ENCODE data around the gene TPCN1. TPM values are rescaled to one million over a fixed set of nuclear protein-coding genes. Genes with fewer than 3 reads are reported as not detected.

The TPCN1 gene
- total and polyA plus RNA-seq, 2 of the 8 experiments (the other 6 are each of a cell fraction or from before 2014, with no cell fraction given): 14.9 to 21.4 TPM

- POLR2A ChIA-PET (ENCODE audit: partially characterized antibody): interaction anchor here (0.6 to 2.5 kb wide), 3 partner anchors 8 to 193 kb away, joined by 3 to 8 read pairs (median 4); partner anchors contain the start of gene SLC8B1
- no peak overlapping the region for H2AFZ ChIP-seq (ENCODE audit: low read length)
- DNase-seq (ENCODE audit: low read depth in 1 of 2, low spot score in 2 of 2) (no peak), FAIRE-seq (no peak)
- H2BK5ac ChIP-seq (ENCODE audit: low read depth, low read length): no peak overlapping the region
- 81% methylated on average over 2 of the region's 2 CpGs; no CpG with 5 or more reads in 1 of the 2 experiments for WGBS, 2 experiments (ENCODE audit: extremely low coverage in 1 of 2, insufficient coverage in 1 of 2, insufficient read length in 1 of 2, insufficient replicate concordance in 2 of 2, low coverage in 1 of 2, low lambda C conversion rate in 2 of 2, missing lambda C conversion rate in 1 of 2)
- peaks cover 0 to 8% (median 5%) of the 10 kb centered on the region in 4 experiments; a peak in 5 of 7 replicates for H3K4me1 ChIP-seq (replicated peaks in 1 of 4; ENCODE audit: control insufficient read depth in 3 of 4, insufficient read depth in 4 of 4, low read length in 3 of 4)
- no peak overlapping the region for H3K23ac ChIP-seq (ENCODE audit: insufficient read length)
- no peak overlapping the region for H2BK120ac ChIP-seq (replicated peaks; ENCODE audit: low read depth, low read length)
- H3K4me2 ChIP-seq (ENCODE audit: insufficient read depth in 1 of 2, low read depth in 2 of 2, low read length in 2 of 2): no peak overlapping the region
- no peak overlapping the region for H3K27ac ChIP-seq (ENCODE audit: low read depth, low read length)
- H3K79me1 ChIP-seq (ENCODE audit: low read depth, low read length): no peaks in the 10 kb centered on the region
- H2AK5ac ChIP-seq (ENCODE audit: low read depth, low read length): no peak overlapping the region
- no peaks in the 10 kb centered on the region for H3K27me3 ChIP-seq (replicated peaks in 1 of 4; ENCODE audit: control insufficient read depth in 3 of 4, extremely low read depth in 1 of 4, insufficient read depth in 3 of 4, low read length in 3 of 4)
- H3K9ac ChIP-seq (replicated peaks in 1 of 4; ENCODE audit: extremely low read depth in 1 of 4, low read depth in 3 of 4, low read length in 3 of 4): no peak overlapping the region
- no peaks in the 10 kb centered on the region for H3K79me2 ChIP-seq (ENCODE audit: control insufficient read depth in 1 of 2, insufficient read depth in 2 of 2, low read length in 2 of 2)
- CTCF ChIA-PET (ENCODE audit: partially characterized antibody): interaction anchor here (0.7 to 1.8 kb wide), 5 partner anchors 8 to 346 kb away, joined by 3 to 6 read pairs (median 3); no protein-coding TSS in a partner anchor
- H3K14ac ChIP-seq (ENCODE audit: insufficient read length): no peak overlapping the region
- H3K23me2 ChIP-seq (ENCODE audit: low read depth, low read length): no peaks in the 10 kb centered on the region
- TF ChIP-seq PHF8 (conservative IDR thresholded peaks at IDR 0.05; ENCODE audit: low read depth, low read length): no peak
- TF ChIP-seq SAP30 (IDR thresholded peaks at IDR 0.05; ENCODE audit: insufficient read depth, insufficient replicate concordance, low read length): no peak
- no peak for TF ChIP-seq GTF2F1 (IDR thresholded peaks at IDR 0.05; ENCODE audit: borderline replicate concordance, low read depth, low read length)
- no peak overlapping the region for H3K18ac ChIP-seq (ENCODE audit: extremely low read depth, low read length)
- H3K36me3 ChIP-seq (ENCODE audit: control insufficient read depth in 2 of 4, insufficient read depth in 4 of 4, low read length in 3 of 4): no peaks in the 10 kb centered on the region
- no peak overlapping the region for H2BK20ac ChIP-seq (ENCODE audit: low read length)
- H3K4ac ChIP-seq (replicated peaks; ENCODE audit: insufficient read length, low read depth, low read length): no peak overlapping the region
- H2BK15ac ChIP-seq (ENCODE audit: low read length): no peak overlapping the region
- no peak overlapping the region for H4K91ac ChIP-seq (replicated peaks; ENCODE audit: insufficient read length, low read length)
- H4K5ac ChIP-seq (ENCODE audit: insufficient read length, low read depth, low read length): no peak overlapping the region
- no peaks in the 10 kb centered on the region for H4K20me1 ChIP-seq (replicated peaks in 1 of 2; ENCODE audit: control insufficient read depth in 1 of 2, insufficient read depth in 2 of 2, low read length in 2 of 2)
- H3K9me3 ChIP-seq (ENCODE audit: insufficient read depth in 2 of 2, low read depth in 1 of 2, low read length in 1 of 2): no peaks in the 10 kb centered on the region
- H3K56ac ChIP-seq (replicated peaks; ENCODE audit: insufficient read length, low read depth, low read length): no peak overlapping the region
- no peak overlapping the region for H3K4me3 ChIP-seq (ENCODE audit: extremely low read depth in 1 of 4, insufficient read depth in 2 of 4, low read depth in 3 of 4, low read length in 4 of 4)
- no peak overlapping the region for H4K8ac ChIP-seq (ENCODE audit: extremely low read depth, insufficient read depth, low read length)
- H2BK12ac ChIP-seq (ENCODE audit: low read depth, low read length): no peak overlapping the region
Observed at GRCh38 chr12:113347892-113348291, 126.6 kb downstream of the TPCN1 start.

Small RNA genes lying within 50 kb of the gene (microRNA-seq; reads per million reads assigned to microRNA genes)
- 0 reads per million in 2 experiments for gene MIR6762 (ENCODE audit: borderline microRNAs expressed in 2 of 2, borderline number of aligned reads in 2 of 2, borderline replicate concordance in 1 of 2)

Small RNA genes lying within 50 kb of the gene (small RNA-seq; reads per million reads assigned to genes)
- gene MIR6762 (ENCODE audit: insufficient read depth) (0.51 reads per million), gene RF00019 (ENCODE audit: insufficient read depth) (not detected)

Other genes with a start within 250 kb of the TPCN1 start
- gene OAS2, start 242.9 kb upstream of the TPCN1 start, total RNA-seq (2021; fragmentation: NEBNext Ultra II Directional; extraction: Animal tissue kit (Norgen Biotek cat#: 25700)): not detected in 2 replicates
- 0.06 TPM in 1 of 2 replicates, not detected in the other for gene OAS2, start 242.9 kb upstream of the TPCN1 start, polyA plus RNA-seq (2011; rRNA removed)
- gene DTX1, start 164.7 kb upstream of the TPCN1 start, total RNA-seq (2021; fragmentation: NEBNext Ultra II Directional; extraction: Animal tissue kit (Norgen Biotek cat#: 25700)): 6.9 and 8.6 TPM in 2 replicates
- gene DTX1, start 164.7 kb upstream of the TPCN1 start, polyA plus RNA-seq (2011; rRNA removed): 4.7 and 7.0 TPM in 2 replicates
- 5.0 and 6.4 TPM in 2 replicates for gene RASAL1, start 85.7 kb upstream of the TPCN1 start, total RNA-seq (2021; fragmentation: NEBNext Ultra II Directional; extraction: Animal tissue kit (Norgen Biotek cat#: 25700))
- gene RASAL1, start 85.7 kb upstream of the TPCN1 start, polyA plus RNA-seq (2011; rRNA removed): 3.7 and 5.9 TPM in 2 replicates
- 0.56 TPM in 1 of 2 replicates, not detected in the other for gene CFAP73, start 71.7 kb upstream of the TPCN1 start, total RNA-seq (2021; fragmentation: NEBNext Ultra II Directional; extraction: Animal tissue kit (Norgen Biotek cat#: 25700))
- gene CFAP73, start 71.7 kb upstream of the TPCN1 start, polyA plus RNA-seq (2011; rRNA removed): 0.45 and 0.80 TPM in 2 replicates
- 112 and 113 TPM in 2 replicates for gene DDX54, start 36.0 kb upstream of the TPCN1 start, total RNA-seq (2021; fragmentation: NEBNext Ultra II Directional; extraction: Animal tissue kit (Norgen Biotek cat#: 25700))
- gene DDX54, start 36.0 kb upstream of the TPCN1 start, polyA plus RNA-seq (2011; rRNA removed): 64.9 and 98.5 TPM in 2 replicates
- 25.8 and 26.4 TPM in 2 replicates for gene RITA1, start 35.7 kb upstream of the TPCN1 start, total RNA-seq (2021; fragmentation: NEBNext Ultra II Directional; extraction: Animal tissue kit (Norgen Biotek cat#: 25700))
- gene RITA1, start 35.7 kb upstream of the TPCN1 start, polyA plus RNA-seq (2011; rRNA removed): 24.1 and 31.0 TPM in 2 replicates
- gene SLC8B1, start 113.6 kb downstream of the TPCN1 start, total RNA-seq (2021; fragmentation: NEBNext Ultra II Directional; extraction: Animal tissue kit (Norgen Biotek cat#: 25700)): 11.2 and 11.3 TPM in 2 replicates
- gene SLC8B1, start 113.6 kb downstream of the TPCN1 start, polyA plus RNA-seq (2011; rRNA removed): 19.1 and 26.9 TPM in 2 replicates
- 33.1 and 33.5 TPM in 2 replicates for gene PLBD2, start 137.1 kb downstream of the TPCN1 start, total RNA-seq (2021; fragmentation: NEBNext Ultra II Directional; extraction: Animal tissue kit (Norgen Biotek cat#: 25700))
- gene PLBD2, start 137.1 kb downstream of the TPCN1 start, polyA plus RNA-seq (2011; rRNA removed): 16.8 and 25.6 TPM in 2 replicates
- not detected in 2 replicates for gene SDS, start 182.4 kb downstream of the TPCN1 start, total RNA-seq (2021; fragmentation: NEBNext Ultra II Directional; extraction: Animal tissue kit (Norgen Biotek cat#: 25700))
- 0.21 and 0.38 TPM in 2 replicates for gene SDS, start 182.4 kb downstream of the TPCN1 start, polyA plus RNA-seq (2011; rRNA removed)
- 0.69 TPM in 1 of 2 replicates, not detected in the other for gene SDSL, start 200.9 kb downstream of the TPCN1 start, total RNA-seq (2021; fragmentation: NEBNext Ultra II Directional; extraction: Animal tissue kit (Norgen Biotek cat#: 25700))
- 1.3 and 1.7 TPM in 2 replicates for gene SDSL, start 200.9 kb downstream of the TPCN1 start, polyA plus RNA-seq (2011; rRNA removed)

All from H1 (cell line).